Measurements from ENCODE around the gene MRPL10.

MRPL10 gene

DNA sequence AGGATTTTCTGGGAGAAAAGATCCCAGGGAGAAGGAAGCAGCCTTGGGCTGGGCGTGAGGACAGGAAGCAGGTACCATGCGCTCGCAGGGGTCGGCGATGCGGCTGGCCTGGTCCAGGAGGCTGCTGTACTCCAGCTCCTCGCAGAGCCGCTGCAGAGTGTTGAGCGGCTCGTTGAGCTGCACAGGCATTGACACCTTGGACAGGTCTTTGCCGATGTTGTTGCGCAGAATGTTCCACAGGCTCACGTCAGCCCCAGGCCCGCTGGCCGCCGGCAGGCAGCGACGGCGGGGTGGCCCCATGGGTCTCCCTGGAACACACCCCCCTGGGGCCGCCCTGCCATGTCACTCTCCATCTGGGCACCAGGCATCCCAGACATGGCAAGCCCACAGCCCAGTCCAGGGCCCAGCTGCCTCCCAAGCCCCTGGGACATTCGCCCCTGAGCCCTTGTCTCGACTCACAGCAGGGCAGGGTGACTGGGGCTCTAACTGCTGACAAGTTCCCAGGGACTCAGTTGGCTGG lies 17.8 kb downstream of the MRPL10 start:
- no peak for DNase-seq (ENCODE audit: low read depth in 2 of 2)

- no peak for DNase-seq (ENCODE audit: low read depth in 2 of 2)
These were observed 18.3 kb downstream of the MRPL10 start for GRCh38 chr17:47813077-47813476.

DNA sequence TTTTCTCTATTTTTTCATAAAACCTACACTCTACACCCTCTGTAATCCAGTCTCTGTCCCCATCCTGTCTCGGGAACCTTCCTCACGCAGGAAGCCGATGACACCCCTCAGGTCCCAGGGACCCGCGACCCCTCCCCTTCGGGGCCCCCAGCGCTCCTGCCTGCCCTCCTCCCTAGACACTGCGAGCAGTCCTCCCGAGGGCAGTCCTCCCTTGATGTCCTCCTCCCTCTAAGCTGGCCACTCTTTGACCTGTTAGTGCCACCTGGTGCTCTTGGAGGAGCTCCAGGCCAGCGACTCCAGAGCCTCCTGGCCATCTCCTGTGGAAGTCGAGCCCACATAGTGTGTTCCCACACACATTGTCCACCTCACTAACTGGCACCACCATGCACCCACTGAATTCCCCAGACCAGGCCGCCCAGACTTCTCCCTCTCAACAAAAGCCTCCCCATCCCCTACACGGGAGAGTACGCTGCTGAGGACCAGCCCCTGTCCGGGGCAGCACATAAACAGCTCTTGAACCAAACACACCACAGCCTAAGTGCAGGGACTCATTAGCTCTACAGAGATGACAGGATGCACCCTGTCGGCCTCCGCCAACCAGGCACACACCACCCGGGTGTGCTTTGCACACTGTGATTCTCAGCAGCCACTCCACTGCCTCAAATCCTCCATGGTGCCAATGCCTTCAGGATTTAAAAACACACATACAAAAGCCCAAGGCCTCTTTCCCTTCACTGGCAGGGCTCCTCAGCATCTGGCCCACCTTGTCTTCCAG lies 19.0 kb downstream of the MRPL10 start:
- DNase-seq (ENCODE audit: low read depth in 2 of 2): no peak

DNA sequence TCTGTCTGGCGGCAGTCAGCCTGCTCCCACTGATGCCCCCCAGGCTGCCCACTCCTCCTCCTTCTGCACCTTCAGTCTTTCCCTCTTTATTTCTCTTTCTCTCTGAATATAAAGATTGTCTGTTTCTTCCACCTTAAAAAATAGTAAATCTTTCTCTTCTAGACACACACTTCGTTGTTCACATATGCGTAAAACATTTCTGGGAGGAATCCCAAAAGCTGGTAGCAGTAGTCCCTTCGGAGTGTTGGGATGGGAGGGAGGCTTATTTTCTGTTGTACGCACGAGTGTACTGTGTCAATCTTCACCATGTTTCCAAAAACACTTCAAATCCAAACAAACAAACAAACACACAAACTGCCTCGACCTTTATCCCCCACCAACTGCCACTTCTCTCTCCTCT lies 19.6 kb downstream of the MRPL10 start:
- no peak for DNase-seq (ENCODE audit: low read depth in 2 of 2)

GRCh38 chr17:47810901-47811635 lies 20.3 kb downstream of the MRPL10 start:
- DNase-seq (ENCODE audit: low read depth in 2 of 2): no peak

DNA sequence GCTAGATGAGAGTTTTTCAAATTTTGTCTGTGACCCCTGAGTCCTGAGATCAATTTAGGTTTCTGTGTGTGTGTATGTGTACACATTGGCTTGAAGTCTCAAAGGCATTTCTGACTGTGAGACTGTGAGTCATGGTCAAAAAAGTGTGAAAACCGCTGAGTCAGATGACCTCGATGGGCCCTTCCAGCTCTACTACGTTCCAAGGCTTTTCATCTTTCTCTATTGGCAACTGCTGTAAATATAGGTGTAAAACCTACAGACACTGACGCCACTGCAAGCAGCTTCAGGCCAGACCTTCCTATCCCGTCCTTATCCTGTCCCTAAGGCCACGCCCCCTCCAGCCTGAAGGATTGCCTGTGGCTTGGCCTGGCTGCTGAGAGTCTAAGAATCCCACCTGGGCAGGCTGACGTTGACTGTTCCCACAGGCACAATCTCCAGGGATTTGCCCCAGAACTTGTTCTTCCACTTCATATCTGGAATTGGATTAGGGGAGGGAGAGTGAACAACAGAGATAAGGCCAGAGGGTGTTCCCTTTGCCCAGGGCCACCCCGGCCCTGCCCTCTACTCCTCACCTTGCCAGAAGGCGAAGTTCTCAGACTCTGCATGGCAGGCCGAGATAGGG lies 21.0 kb downstream of the MRPL10 start:
- DNase-seq (ENCODE audit: low read depth in 2 of 2): no peak

- no peak for DNase-seq (ENCODE audit: low read depth in 2 of 2)
These were observed 22.4 kb downstream of the MRPL10 start for GRCh38 chr17:47808830-47809480.

DNA sequence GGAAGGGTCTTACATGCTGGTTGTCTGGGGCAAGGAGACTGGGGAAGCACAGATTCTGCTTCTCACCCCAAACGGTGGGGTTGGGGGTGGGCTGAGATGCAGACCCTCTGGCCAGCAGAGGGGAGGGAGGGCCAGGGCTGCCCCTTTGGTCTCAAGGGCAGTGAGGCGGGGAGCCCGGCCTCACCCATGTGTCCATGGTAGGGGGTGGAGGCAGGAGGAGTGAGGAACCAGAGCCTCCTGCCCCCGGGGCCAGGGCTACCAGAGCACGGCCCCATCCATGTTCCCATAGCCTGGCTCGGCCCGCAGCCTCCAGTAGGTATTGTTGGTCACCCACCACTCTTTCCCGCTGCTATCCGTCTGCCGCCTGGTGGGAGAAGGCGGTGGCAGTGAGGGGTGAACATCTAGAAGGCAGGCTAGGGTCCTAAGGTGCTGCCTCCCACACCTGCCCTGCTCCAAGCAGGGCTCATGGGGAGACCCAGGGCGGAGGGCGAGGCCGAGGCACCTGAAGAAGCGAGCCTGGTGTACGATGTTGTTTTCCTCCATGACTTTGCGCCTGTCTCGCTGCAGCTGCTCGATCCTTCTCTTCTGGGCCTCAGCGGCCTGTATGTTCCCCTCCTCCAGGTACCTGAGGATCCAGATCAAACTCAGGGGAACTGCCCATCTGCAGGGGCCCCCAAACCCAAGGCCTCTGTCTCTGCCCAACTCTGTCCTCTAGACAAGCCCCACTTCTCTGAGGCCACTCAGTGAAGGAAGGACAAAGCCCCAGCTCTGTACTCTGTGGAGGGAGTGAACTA lies 23.1 kb downstream of the MRPL10 start:
- no peak for DNase-seq (ENCODE audit: low read depth in 2 of 2)

- no peak for DNase-seq (ENCODE audit: low read depth in 2 of 2)
These were observed 23.9 kb downstream of the MRPL10 start for GRCh38 chr17:47807421-47807820.

- DNase-seq (ENCODE audit: low read depth in 2 of 2): no peak
These were observed 24.5 kb downstream of the MRPL10 start for GRCh38 chr17:47806913-47807255.

DNA sequence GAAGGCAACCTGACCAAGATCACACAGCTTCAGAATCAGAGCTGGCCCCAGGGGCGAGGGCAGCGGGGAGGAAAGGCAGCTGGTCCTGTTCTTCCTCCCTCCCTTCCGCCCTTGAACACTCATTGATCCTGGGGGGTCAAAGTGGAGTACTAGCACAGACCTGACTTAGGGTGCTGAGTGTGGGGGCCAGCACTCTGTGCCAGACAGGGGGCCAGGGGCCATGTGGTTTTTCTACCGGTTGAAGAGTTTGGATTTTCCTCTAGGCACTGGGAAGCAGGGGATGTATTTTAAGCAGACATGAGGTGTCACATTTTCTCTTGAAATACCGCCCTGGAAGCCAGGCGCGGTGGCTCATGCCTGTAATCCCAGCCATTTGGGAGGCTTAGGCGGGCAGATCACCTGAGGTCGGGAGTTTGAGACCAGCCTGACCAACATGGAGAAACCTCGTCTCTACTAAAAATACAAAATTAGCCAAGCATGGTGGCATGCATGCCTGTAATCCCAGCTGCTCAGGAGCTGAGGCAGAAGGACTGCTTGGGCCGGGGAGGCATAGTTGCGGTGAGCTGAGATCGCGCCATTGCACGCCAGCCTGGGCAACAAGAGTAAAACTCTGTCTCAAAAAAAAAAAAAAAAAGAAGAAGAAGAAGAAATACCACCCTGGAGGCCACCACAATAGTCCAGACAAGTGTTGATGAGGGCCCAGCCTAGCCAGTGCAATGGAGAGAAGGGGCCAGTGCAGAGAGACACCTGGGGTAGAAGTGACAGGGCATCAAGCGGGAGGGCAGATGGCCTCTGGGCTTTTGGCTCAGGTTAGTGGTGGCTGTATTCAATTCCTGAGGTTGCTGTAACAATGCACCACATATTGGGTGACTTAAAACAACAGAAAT lies 25.1 kb downstream of the MRPL10 start:
- DNase-seq (ENCODE audit: low read depth in 2 of 2): no peak

DNA sequence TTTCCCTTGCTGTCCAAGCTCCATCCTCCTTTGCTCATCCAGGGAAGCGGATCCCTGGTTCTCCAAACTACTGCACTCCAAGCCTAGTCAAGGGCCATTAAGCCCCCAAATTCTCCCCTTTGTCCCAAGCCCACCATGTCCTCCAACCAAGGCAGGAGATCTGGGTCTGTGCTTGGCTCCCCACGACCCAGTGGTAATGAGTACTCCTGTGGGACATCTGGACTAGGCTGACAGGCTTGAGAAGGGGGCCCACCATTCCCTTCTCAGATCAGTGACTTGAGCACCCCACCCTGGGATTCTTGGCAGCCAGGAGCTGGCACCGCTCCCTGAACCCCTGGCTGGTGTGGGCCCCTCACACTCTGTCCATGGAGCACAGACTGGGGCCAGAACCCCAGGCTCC lies 26.9 kb downstream of the MRPL10 start:
- DNase-seq (ENCODE audit: low read depth in 2 of 2): no peak

DNA sequence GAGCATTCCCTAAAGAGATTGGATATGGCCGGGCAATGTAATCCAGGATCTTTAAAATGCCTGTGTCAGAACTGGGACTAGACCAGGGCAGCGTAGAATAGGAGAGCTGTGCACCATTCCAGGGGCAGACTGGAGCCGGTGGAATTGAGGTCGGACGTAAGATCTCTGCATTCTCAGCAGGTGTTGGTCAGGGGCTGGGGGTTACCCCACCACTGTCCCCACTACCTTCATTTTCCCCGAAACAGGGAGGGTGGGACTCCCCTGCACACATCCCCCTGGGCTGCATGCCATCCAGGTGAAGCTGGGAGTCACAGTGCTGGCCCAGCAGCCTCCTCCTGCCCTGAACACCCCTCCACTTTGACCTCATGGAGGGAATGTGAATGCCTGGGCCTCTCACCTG lies 27.6 kb downstream of the MRPL10 start:
- no peak for DNase-seq (ENCODE audit: low read depth in 2 of 2)

GRCh38 chr17:47803201-47803600 lies 28.1 kb downstream of the MRPL10 start:
- DNase-seq (ENCODE audit: low read depth in 2 of 2): no peak

DNA sequence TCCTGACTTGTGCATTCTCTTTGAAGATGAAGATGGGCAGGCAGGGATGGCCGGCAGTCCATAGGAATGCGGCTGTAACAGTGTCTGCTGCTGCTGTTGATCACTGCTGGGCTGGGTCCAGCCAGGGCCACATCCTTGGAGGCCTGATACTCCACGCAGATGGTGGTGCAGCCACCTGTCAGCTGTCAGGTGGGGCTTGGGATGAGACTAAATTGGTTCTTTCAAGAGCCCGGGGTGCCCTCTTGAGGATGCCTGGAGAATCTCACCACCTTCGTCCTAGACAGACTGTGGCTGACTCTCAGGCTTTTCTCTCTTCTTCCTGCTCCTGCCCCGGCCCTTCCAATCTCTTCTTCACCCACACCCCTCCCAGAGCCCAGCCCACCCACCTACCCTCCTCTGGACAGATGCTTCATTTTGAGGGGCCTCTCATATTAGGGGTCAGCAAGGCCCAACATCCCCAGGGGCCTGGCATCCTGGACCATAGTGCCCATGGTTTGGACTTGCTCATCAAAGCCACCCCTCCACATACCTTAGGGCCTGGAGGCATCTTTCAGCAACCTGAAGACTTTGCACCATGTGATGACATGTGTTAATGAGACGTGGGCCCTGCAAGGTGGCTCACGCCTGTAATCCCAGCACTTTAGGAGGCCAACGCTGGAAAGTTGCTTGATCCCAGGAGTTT lies 28.9 kb downstream of the MRPL10 start:
- DNase-seq (ENCODE audit: low read depth in 2 of 2): peak; percentile 19 to 44

- DNase-seq (ENCODE audit: low read depth in 2 of 2): no peak
These were observed 29.4 kb downstream of the MRPL10 start for GRCh38 chr17:47801906-47802305.

DNA sequence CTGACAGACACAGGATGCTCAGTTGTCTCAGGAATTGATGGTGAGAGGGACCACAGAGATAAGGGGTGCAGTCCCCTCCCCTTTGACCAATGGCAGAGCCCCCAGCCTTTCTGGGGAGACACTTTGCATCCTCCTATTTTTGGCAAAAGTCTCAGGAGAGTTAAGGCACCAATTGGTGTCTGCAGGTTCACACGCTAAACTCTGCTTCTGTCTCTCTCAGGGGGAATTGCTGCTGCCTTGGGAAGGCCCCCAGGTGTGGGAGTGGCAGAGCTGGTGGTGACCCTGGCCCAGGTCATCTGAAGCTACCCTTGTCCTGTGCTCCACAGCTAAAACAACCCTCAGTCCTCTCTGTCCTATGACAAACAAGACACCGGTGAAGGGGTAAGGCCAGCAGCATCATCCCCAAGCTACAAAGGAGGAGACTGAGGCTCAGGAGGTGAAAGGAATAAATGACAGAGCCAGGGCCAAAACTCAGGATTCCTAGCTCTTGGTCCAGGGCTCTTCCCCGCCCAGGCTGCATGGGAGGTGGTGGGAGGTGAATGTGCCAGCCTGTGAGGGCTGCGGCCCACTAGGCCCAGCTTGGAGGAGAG lies 30.1 kb downstream of the MRPL10 start:
- DNase-seq (ENCODE audit: low read depth in 2 of 2): no peak

DNA sequence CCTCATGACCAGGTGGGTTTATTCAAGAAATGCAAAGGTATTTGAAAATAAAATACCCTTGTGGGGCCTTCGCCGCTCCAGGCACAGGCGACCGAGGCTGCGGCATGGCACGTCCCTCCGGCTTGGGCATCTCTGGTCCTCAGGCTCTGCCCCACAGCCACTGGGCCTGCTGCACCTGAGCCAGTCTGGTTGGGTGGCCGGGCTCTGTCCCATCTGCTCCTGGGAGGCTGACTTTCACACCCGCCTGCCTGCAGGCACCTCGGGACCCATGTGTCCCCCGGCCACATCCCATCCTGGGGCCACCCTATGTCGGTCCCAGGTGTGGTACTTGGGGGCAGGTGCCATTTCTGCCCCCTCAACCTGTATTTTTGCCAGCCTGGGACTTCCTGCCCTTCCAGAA lies 30.7 kb downstream of the MRPL10 start:
- DNase-seq (ENCODE audit: low read depth in 2 of 2): no peak

- DNase-seq (ENCODE audit: low read depth in 2 of 2): no peak
These were observed 33.5 kb downstream of the MRPL10 start for GRCh38 chr17:47797797-47798196.

Measured in stimulated activated CD4-positive, alpha-beta T cell treated with anti-CD3 and anti-CD28 coated beads, Interleukin-1b, Interleukin-23, amount 100 ng/mL, for 1 hour (primary cell).